GM10248 (cell line): ENCODE measurements around the gene STX5.

Experiments used
- CTCF ChIA-PET: fragments of 300-600 bp; sonication (Branson Sonifier 250); formaldehyde crosslinking; extraction: SDS; loops from one replicate; lab custom pipeline; 2021; ENCODE audit warnings: antibody characterized with exemption; lab: Yijun Ruan, JAX
- POLR2A ChIA-PET: fragments of 350-650 bp; sonication (Branson Sonifier 250); formaldehyde crosslinking; extraction: SDS; loops from one replicate; lab custom pipeline; 2020; ENCODE audit warnings: antibody characterized with exemption; lab: Yijun Ruan, JAX
- DNase-seq: peaks from one replicate; pipeline ENCODE4 v3.0.0; 2012; ENCODE audit errors: extremely low spot score
- CTCF ChIP-seq: IDR thresholded peaks from 2 replicates; pipeline ENCODE4 v1.5.1; 2012; ENCODE audit warnings: mild to moderate bottlenecking, low read depth; ENCODE audit errors: extremely low read depth, missing control alignments, control extremely low read depth

The STX5 gene

GRCh38 chr11:62757846-62758788 lies 73.7 kb downstream of the STX5 start:
- no peak for TF ChIP-seq CTCF
- ChIA-PET CTCF (interaction anchor here (0.9 to 2.4 kb wide), 5 partner anchors 10 to 165 kb away, joined by 3 to 18 read pairs (median 3); partner anchors contain the start of genes C11orf98 and TAF6L), POLR2A (no interaction called here)
- DNase-seq = no peak
